ENCODE results near the gene PPARGC1A. TPM values are rescaled to one million over a fixed set of nuclear protein-coding genes. Genes with fewer than 3 reads are reported as not detected.

Gene PPARGC1A
- total RNA-seq, 1 donor from 2014 or later, result not detected

- no peaks in the 10 kb centered on the region for H3K36me3 Mint-ChIP-seq (ENCODE audit: low read depth)
These were observed 126.3 kb downstream of the PPARGC1A start for GRCh38 chr4:23763559-23763958.

GRCh38 chr4:23762551-23762950, 127.3 kb downstream of the PPARGC1A start:
- Mint-ChIP-seq H3K4me3 (ENCODE audit: low read depth) (no peak overlapping the region), H3K4me1 (ENCODE audit: low read depth) (no peaks in the 10 kb centered on the region), H3K36me3 (ENCODE audit: low read depth) (no peaks in the 10 kb centered on the region), H3K27me3 (ENCODE audit: low read depth) (no peaks in the 10 kb centered on the region), H3K9me3 (peaks cover 4% of the 10 kb centered on the region), H3K27ac (no peak overlapping the region)
- no peak for DNase-seq (ENCODE audit: low spot score)
- intact Hi-C loops (cut with micrococcal nuclease), result no loop called here

More at GRCh38 chr4:23763559-23763958, 126.3 kb downstream of the PPARGC1A start:
- no peaks in the 10 kb centered on the region for H3K4me1 Mint-ChIP-seq (ENCODE audit: low read depth)
- DNase-seq (ENCODE audit: low spot score), result no peak
- intact Hi-C loops (cut with micrococcal nuclease), result no loop called here
- H3K27ac Mint-ChIP-seq, result no peak overlapping the region
- peaks cover 4% of the 10 kb centered on the region for H3K9me3 Mint-ChIP-seq
- no peaks in the 10 kb centered on the region for H3K27me3 Mint-ChIP-seq (ENCODE audit: low read depth)
- H3K4me3 Mint-ChIP-seq (ENCODE audit: low read depth), result no peak overlapping the region

- Mint-ChIP-seq H3K4me3 (ENCODE audit: low read depth) (no peak overlapping the region), H3K27me3 (ENCODE audit: low read depth) (no peaks in the 10 kb centered on the region)
These were observed 130.8 kb downstream of the PPARGC1A start for GRCh38 chr4:23759066-23759465.

GRCh38 chr4:23754688-23755087, 135.2 kb downstream of the PPARGC1A start:
- H3K27me3 Mint-ChIP-seq (ENCODE audit: low read depth), result no peaks in the 10 kb centered on the region
- no peak overlapping the region for H3K4me3 Mint-ChIP-seq (ENCODE audit: low read depth)
- intact Hi-C loops (cut with micrococcal nuclease), result no loop called here
- no peaks in the 10 kb centered on the region for H3K9me3 Mint-ChIP-seq
- no peak overlapping the region for H3K27ac Mint-ChIP-seq
- H3K4me1 Mint-ChIP-seq (ENCODE audit: low read depth), result no peaks in the 10 kb centered on the region
- H3K36me3 Mint-ChIP-seq (ENCODE audit: low read depth), result no peaks in the 10 kb centered on the region
- no peak for DNase-seq (ENCODE audit: low spot score)

More at GRCh38 chr4:23759066-23759465, 130.8 kb downstream of the PPARGC1A start:
- peaks cover 4% of the 10 kb centered on the region for H3K9me3 Mint-ChIP-seq
- no peaks in the 10 kb centered on the region for H3K4me1 Mint-ChIP-seq (ENCODE audit: low read depth)
- H3K27ac Mint-ChIP-seq, result no peak overlapping the region
- DNase-seq (ENCODE audit: low spot score), result no peak
- H3K36me3 Mint-ChIP-seq (ENCODE audit: low read depth), result no peaks in the 10 kb centered on the region
- intact Hi-C loops (cut with micrococcal nuclease), result no loop called here

GRCh38 chr4:23750125-23750524, 139.7 kb downstream of the PPARGC1A start:
- DNase-seq (ENCODE audit: low spot score), result no peak
- intact Hi-C loops (cut with micrococcal nuclease), result no loop called here
- no peak overlapping the region for H3K4me3 Mint-ChIP-seq (ENCODE audit: low read depth)
- H3K27ac Mint-ChIP-seq, result no peak overlapping the region
- H3K36me3 Mint-ChIP-seq (ENCODE audit: low read depth), result no peaks in the 10 kb centered on the region
- H3K9me3 Mint-ChIP-seq, result no peaks in the 10 kb centered on the region
- H3K4me1 Mint-ChIP-seq (ENCODE audit: low read depth), result no peaks in the 10 kb centered on the region
- no peaks in the 10 kb centered on the region for H3K27me3 Mint-ChIP-seq (ENCODE audit: low read depth)

- intact Hi-C loops (cut with micrococcal nuclease), result no loop called here
- no peak for DNase-seq (ENCODE audit: low spot score)
- Mint-ChIP-seq H3K9me3 (no peaks in the 10 kb centered on the region), H3K4me3 (ENCODE audit: low read depth) (no peak overlapping the region), H3K27me3 (ENCODE audit: low read depth) (no peaks in the 10 kb centered on the region), H3K36me3 (ENCODE audit: low read depth) (no peaks in the 10 kb centered on the region), H3K27ac (no peak overlapping the region), H3K4me1 (ENCODE audit: low read depth) (no peaks in the 10 kb centered on the region)
These were observed 142.5 kb downstream of the PPARGC1A start for GRCh38 chr4:23747281-23747735.

- Mint-ChIP-seq H3K4me3 (ENCODE audit: low read depth) (no peak overlapping the region), H3K36me3 (ENCODE audit: low read depth) (no peaks in the 10 kb centered on the region), H3K4me1 (ENCODE audit: low read depth) (no peaks in the 10 kb centered on the region), H3K27me3 (ENCODE audit: low read depth) (no peaks in the 10 kb centered on the region), H3K9me3 (no peaks in the 10 kb centered on the region), H3K27ac (no peak overlapping the region)
- intact Hi-C loops (cut with micrococcal nuclease), result no loop called here
- no peak for DNase-seq (ENCODE audit: low spot score)
These were observed 143.2 kb downstream of the PPARGC1A start for GRCh38 chr4:23746672-23747071.

- Mint-ChIP-seq H3K4me1 (ENCODE audit: low read depth) (no peaks in the 10 kb centered on the region), H3K9me3 (no peaks in the 10 kb centered on the region), H3K4me3 (ENCODE audit: low read depth) (no peak overlapping the region), H3K27me3 (ENCODE audit: low read depth) (no peaks in the 10 kb centered on the region), H3K36me3 (ENCODE audit: low read depth) (no peaks in the 10 kb centered on the region), H3K27ac (no peak overlapping the region)
- intact Hi-C loops (cut with micrococcal nuclease), result no loop called here
- no peak for DNase-seq (ENCODE audit: low spot score)
These were observed 143.8 kb downstream of the PPARGC1A start for GRCh38 chr4:23746027-23746426.

GRCh38 chr4:23745377-23745776, 144.5 kb downstream of the PPARGC1A start:
- H3K36me3 Mint-ChIP-seq (ENCODE audit: low read depth), result no peaks in the 10 kb centered on the region
- no peak overlapping the region for H3K27ac Mint-ChIP-seq
- no peaks in the 10 kb centered on the region for H3K4me1 Mint-ChIP-seq (ENCODE audit: low read depth)
- H3K4me3 Mint-ChIP-seq (ENCODE audit: low read depth), result no peak overlapping the region
- no peaks in the 10 kb centered on the region for H3K9me3 Mint-ChIP-seq
- no peak for DNase-seq (ENCODE audit: low spot score)
- intact Hi-C loops (cut with micrococcal nuclease), result no loop called here
- H3K27me3 Mint-ChIP-seq (ENCODE audit: low read depth), result no peaks in the 10 kb centered on the region

All from activated T-helper 2 cell treated with anti-CD3 and anti-CD28 coated beads, Interferon-gamma antibody, Interleukin-2, Interleukin-4, amounts not matched to agents 10 μg/mL and 5 μg/mL and 100 μg/mL, durations not matched to agents 14 hours and 24 hours and 36 hours (primary cell).